ENCODE data around the gene MAP4K1.
A peak's percentile ranks its signal among the peaks of the same experiment; 100 is the strongest.

Gene MAP4K1

DNA sequence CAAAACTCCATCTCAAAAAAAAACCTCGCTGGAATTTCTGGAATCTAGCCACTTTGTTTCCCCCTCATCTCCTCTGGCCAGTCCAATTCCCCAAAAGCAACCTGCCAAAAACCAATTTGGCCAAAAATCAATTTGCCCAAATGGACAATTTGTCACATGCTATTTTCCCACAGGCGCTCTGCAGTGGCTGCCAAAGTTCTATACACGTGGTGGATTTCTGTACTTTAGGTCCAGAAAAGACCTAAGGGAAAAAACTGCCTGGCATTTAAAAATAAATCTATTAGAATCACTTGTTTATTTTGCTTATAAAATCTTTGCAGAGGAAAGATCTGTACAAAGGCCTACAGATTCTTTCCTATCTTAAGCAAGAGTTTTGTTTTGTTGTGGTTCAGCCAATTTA, 79.4 kb downstream of the MAP4K1 start:
- Histone ChIP-seq H3K36me3 (replicated peaks; ENCODE audit: low read depth, low read length) (peaks cover 9% of the 10 kb centered on the region), H3K4me2 (ENCODE audit: low read length) (no peak overlapping the region), H3K9me3 (ENCODE audit: insufficient read depth, low read length) (peaks cover 10% of the 10 kb centered on the region), H3K79me2 (ENCODE audit: low read length) (no peaks in the 10 kb centered on the region), H2AFZ (ENCODE audit: low read depth, low read length) (0 out of 2 replicates have a peak overlapping the region, but pooled peaks have one; percentile 2), H4K20me1 (ENCODE audit: insufficient read depth, low read length) (no peaks in the 10 kb centered on the region), H3K27ac (ENCODE audit: low read length) (no peak overlapping the region), H3K4me1 (ENCODE audit: low read length) (peaks cover 7% of the 10 kb centered on the region), H3K4me3 (ENCODE audit: low read length) (no peak overlapping the region), H3K27me3 (ENCODE audit: low read depth, low read length) (peaks cover 7% of the 10 kb centered on the region; the same call in 1 of the 2 replicates), H3K9ac (ENCODE audit: low read length) (no peak overlapping the region)
- TF ChIP-seq EZH2phosphoT487 (IDR thresholded peaks at IDR 0.05; ENCODE audit: low read depth) (no peak), CTCF (IDR thresholded peaks at IDR 0.05; ENCODE audit: low read depth, low read length) (no peak)

All from OCI-LY3 (cell line).